Measurements from ENCODE around the gene FOXP4.

Gene FOXP4

DNA sequence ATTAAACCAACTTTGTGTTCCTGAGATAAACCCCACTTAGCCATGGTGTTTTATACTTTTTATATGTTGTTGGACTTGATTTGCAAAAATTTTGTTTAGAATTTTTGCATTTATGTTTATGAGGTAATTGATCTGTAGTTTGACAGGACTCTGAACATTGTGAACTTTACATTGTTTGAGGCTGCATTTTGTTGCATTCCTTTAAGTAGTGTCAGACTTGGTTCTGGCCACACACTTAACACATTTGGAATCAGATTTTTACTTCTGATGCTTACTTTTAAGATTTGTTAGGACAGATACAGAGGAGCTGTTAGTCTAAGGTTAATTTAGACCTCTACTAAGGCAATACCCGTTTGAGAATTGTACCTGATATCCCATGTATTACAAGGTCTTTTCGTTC lies 75.6 kb downstream of the FOXP4 start:
- Histone ChIP-seq H4K20me1 (ENCODE audit: insufficient read depth, low read length) (no peaks in the 10 kb centered on the region), H3K4me2 (ENCODE audit: low read length) (no peak overlapping the region), H3K4me1 (ENCODE audit: insufficient read depth, low read length, severe bottlenecking) (peaks cover 21% of the 10 kb centered on the region), H3K27ac (ENCODE audit: low read depth, low read length, poor library complexity, severe bottlenecking) (no peak overlapping the region), H3K36me3 (ENCODE audit: insufficient read depth, low read length) (no peaks in the 10 kb centered on the region), H2AFZ (ENCODE audit: low read length) (no peak overlapping the region), H3K27me3 (ENCODE audit: insufficient read depth, low read length) (no peaks in the 10 kb centered on the region; the same call in 1 of the 2 replicates), H3K9me2 (ENCODE audit: low read depth, low read length) (no peaks in the 10 kb centered on the region), H3K79me2 (ENCODE audit: insufficient read depth, low read length) (no peaks in the 10 kb centered on the region), H3F3A (ENCODE audit: insufficient read depth, low read length) (no peaks in the 10 kb centered on the region), H3K9ac (ENCODE audit: low read length) (no peak overlapping the region), H3K9me3 (ENCODE audit: low read length) (peaks cover 5% of the 10 kb centered on the region; the same call in 1 of the 2 replicates), H3K4me3 (ENCODE audit: low read depth, low read length, poor library complexity, severe bottlenecking) (no peak overlapping the region)
- TF ChIP-seq EZH2 (IDR thresholded peaks at IDR 0.05; ENCODE audit: borderline replicate concordance, low read length): no peak
- TF ChIP-seq, protein P1, sequence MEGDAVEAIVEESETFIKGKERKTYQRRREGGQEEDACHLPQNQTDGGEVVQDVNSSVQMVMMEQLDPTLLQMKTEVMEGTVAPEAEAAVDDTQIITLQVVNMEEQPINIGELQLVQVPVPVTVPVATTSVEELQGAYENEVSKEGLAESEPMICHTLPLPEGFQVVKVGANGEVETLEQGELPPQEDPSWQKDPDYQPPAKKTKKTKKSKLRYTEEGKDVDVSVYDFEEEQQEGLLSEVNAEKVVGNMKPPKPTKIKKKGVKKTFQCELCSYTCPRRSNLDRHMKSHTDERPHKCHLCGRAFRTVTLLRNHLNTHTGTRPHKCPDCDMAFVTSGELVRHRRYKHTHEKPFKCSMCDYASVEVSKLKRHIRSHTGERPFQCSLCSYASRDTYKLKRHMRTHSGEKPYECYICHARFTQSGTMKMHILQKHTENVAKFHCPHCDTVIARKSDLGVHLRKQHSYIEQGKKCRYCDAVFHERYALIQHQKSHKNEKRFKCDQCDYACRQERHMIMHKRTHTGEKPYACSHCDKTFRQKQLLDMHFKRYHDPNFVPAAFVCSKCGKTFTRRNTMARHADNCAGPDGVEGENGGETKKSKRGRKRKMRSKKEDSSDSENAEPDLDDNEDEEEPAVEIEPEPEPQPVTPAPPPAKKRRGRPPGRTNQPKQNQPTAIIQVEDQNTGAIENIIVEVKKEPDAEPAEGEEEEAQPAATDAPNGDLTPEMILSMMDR (IDR thresholded peaks at IDR 0.05; ENCODE audit: low read length): no peak

DNA sequence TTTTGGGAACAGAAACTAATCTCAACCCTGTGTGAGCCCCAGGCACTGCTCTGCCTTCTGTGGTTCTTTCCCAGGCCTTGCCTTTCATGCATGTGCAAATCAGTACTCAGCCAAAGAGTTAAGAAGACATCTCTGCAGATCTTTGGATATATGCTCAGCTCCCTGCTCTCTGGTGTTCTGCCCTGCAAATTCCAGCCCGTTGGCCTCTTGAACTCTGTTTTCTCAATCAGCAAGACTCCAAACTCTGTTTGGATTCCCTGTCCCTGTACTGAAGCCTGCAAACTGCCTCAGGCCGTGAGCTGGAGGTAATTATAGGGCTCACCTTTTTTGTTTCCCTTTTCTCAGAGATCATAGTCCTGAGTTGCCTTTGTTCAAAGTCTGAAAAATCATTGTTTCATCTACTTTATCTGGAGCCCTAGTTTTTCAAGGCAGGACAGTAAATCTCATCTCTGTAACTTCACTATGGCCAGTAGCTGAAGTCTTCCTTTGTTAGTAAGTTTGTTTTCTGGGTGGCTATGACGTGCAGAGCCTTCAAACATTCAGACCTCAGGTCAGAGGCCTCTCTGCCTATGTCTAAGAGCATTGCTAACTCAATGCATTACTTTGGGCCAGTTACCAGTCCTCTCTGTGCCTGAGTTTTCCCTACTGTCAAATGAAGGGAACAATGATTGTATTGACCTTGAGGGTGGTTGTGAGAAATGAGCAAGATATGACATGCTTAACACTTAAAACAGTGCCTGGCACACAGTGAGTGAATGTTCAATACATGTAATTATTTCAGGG lies 76.2 kb downstream of the FOXP4 start:
- no peaks in the 10 kb centered on the region for H3K79me2 ChIP-seq (ENCODE audit: insufficient read depth, low read length)
- H3K27ac ChIP-seq (ENCODE audit: low read depth, low read length, poor library complexity, severe bottlenecking): no peak overlapping the region
- H2AFZ ChIP-seq (ENCODE audit: low read length): no peak overlapping the region
- no peaks in the 10 kb centered on the region for H4K20me1 ChIP-seq (ENCODE audit: insufficient read depth, low read length)
- H3K27me3 ChIP-seq (ENCODE audit: insufficient read depth, low read length): no peaks in the 10 kb centered on the region; the same call in 1 of the 2 replicates
- H3K4me2 ChIP-seq (ENCODE audit: low read length): no peak overlapping the region
- TF ChIP-seq EZH2 (IDR thresholded peaks at IDR 0.05; ENCODE audit: borderline replicate concordance, low read length): no peak
- no peak overlapping the region for H3K4me3 ChIP-seq (ENCODE audit: low read depth, low read length, poor library complexity, severe bottlenecking)
- peaks cover 5% of the 10 kb centered on the region; the same call in 1 of the 2 replicates for H3K9me3 ChIP-seq (ENCODE audit: low read length)
- no peak overlapping the region for H3K9ac ChIP-seq (ENCODE audit: low read length)
- H3K9me2 ChIP-seq (ENCODE audit: low read depth, low read length): no peaks in the 10 kb centered on the region
- no peaks in the 10 kb centered on the region for H3K36me3 ChIP-seq (ENCODE audit: insufficient read depth, low read length)
- peaks cover 25% of the 10 kb centered on the region for H3K4me1 ChIP-seq (ENCODE audit: insufficient read depth, low read length, severe bottlenecking)
- no peaks in the 10 kb centered on the region for H3F3A ChIP-seq (ENCODE audit: insufficient read depth, low read length)

DNA sequence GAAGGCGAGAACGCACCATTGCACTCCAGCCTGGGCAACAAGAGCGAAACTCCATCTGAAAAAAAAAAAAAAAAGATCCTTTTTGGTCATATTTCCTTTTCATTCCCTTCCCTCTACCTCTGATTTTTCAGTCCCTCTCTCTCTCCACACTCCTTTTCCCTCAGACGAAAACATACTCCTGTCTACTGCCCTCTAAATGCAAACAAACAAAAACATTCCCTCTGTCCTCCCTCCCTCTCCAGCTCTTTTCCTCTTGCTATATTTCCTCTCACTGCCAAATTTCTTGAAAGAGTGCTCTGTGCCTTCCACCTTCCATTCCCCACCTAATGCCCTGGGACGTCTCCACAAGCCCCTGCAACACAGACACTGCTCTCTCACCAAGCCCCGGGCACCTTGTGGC lies 77.1 kb downstream of the FOXP4 start:
- Histone ChIP-seq H3K9me2 (ENCODE audit: low read depth, low read length) (no peaks in the 10 kb centered on the region), H3K27me3 (ENCODE audit: insufficient read depth, low read length) (no peaks in the 10 kb centered on the region; the same call in 1 of the 2 replicates), H3F3A (ENCODE audit: insufficient read depth, low read length) (no peaks in the 10 kb centered on the region), H3K27ac (ENCODE audit: low read depth, low read length, poor library complexity, severe bottlenecking) (no peak overlapping the region), H3K4me2 (ENCODE audit: low read length) (no peak overlapping the region), H3K9ac (ENCODE audit: low read length) (no peak overlapping the region), H2AFZ (ENCODE audit: low read length) (no peak overlapping the region), H3K4me3 (ENCODE audit: low read depth, low read length, poor library complexity, severe bottlenecking) (no peak overlapping the region), H3K9me3 (ENCODE audit: low read length) (peaks cover 5% of the 10 kb centered on the region; the same call in 1 of the 2 replicates), H3K4me1 (ENCODE audit: insufficient read depth, low read length, severe bottlenecking) (peaks cover 25% of the 10 kb centered on the region), H4K20me1 (ENCODE audit: insufficient read depth, low read length) (no peaks in the 10 kb centered on the region), H3K36me3 (ENCODE audit: insufficient read depth, low read length) (no peaks in the 10 kb centered on the region), H3K79me2 (ENCODE audit: insufficient read depth, low read length) (no peaks in the 10 kb centered on the region)
- TF ChIP-seq, protein P1 (IDR thresholded peaks at IDR 0.05; ENCODE audit: low read length): no peak
- TF ChIP-seq EZH2 (IDR thresholded peaks at IDR 0.05; ENCODE audit: borderline replicate concordance, low read length): no peak

All from OCI-LY1 (cell line).